Measurements from ENCODE around the gene PHLDB1. TPM values are rescaled to one million over a fixed set of nuclear protein-coding genes. Genes with fewer than 3 reads are reported as not detected.

Gene PHLDB1
- total RNA-seq, 1 experiment from 2014 or later: 37.1 TPM

DNA sequence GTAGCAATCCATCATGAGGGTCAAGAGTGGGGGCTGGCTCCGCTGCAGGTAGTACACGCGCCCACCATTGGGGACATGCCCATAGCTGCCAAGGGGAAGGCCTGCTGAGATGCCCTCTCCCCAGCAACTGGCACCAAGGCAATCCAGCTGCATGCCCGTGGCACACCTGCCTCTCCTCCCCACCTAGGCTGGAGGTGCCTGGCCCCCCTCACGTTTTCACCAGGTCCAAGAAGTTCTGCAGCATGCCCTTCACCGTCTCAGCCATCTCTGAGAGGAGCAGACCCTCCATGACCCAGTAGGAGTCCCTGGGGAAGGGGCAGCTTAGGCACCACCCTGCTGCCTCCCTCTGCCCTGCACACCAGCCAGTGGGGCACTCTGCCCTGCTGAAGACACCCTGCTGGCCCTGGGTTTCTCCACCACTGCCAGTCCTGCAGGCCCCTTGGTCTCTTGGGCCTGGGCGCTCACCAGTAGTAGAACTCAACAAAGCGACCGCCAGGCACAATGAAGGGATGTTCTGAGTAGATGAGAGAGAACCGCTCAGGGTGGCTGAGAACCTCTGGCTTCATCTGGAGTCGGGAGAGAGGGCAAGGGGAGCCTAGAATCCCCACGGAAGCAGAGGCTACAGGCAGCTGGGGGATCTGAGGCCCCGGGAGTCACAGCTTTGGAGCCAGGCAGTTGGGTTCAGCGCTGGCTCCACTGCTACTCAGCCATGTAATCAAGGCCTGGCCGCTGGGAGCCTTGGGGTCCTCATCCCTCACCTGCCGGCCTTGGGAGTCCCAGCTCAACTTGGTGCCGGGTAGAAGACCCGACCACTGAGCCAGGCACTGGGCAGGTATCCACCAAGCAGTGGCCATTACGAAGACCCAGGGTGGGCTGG is 54.2 kb downstream of the PHLDB1 start:
- intact Hi-C loops (cut with micrococcal nuclease; ENCODE audit: unreplicated experiment): no loop called here
- Mint-ChIP-seq H3K36me3 (ENCODE audit: insufficient read depth, unreplicated experiment) (peaks cover 10% of the 10 kb centered on the region), H3K9me3 (ENCODE audit: low read depth, unreplicated experiment) (no peaks in the 10 kb centered on the region), H3K27me3 (ENCODE audit: unreplicated experiment) (no peaks in the 10 kb centered on the region), H3K4me3 (ENCODE audit: low read depth, unreplicated experiment) (no peak overlapping the region), H3K27ac (ENCODE audit: unreplicated experiment) (no peak overlapping the region), H3K4me1 (ENCODE audit: low read depth, unreplicated experiment) (no peaks in the 10 kb centered on the region)
- DNase-seq: no peak
- TF ChIP-seq, protein P1, sequence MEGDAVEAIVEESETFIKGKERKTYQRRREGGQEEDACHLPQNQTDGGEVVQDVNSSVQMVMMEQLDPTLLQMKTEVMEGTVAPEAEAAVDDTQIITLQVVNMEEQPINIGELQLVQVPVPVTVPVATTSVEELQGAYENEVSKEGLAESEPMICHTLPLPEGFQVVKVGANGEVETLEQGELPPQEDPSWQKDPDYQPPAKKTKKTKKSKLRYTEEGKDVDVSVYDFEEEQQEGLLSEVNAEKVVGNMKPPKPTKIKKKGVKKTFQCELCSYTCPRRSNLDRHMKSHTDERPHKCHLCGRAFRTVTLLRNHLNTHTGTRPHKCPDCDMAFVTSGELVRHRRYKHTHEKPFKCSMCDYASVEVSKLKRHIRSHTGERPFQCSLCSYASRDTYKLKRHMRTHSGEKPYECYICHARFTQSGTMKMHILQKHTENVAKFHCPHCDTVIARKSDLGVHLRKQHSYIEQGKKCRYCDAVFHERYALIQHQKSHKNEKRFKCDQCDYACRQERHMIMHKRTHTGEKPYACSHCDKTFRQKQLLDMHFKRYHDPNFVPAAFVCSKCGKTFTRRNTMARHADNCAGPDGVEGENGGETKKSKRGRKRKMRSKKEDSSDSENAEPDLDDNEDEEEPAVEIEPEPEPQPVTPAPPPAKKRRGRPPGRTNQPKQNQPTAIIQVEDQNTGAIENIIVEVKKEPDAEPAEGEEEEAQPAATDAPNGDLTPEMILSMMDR (IDR thresholded peaks at IDR 0.05; ENCODE audit: unreplicated experiment): no peak
- no TSS peak for BruUV-seq (replicated peaks)
- CTCF ChIA-PET: interaction anchor here (1.9 kb wide), 1 partner anchor 40 kb away, joined by 4 read pairs; no protein-coding TSS in a partner anchor

DNA sequence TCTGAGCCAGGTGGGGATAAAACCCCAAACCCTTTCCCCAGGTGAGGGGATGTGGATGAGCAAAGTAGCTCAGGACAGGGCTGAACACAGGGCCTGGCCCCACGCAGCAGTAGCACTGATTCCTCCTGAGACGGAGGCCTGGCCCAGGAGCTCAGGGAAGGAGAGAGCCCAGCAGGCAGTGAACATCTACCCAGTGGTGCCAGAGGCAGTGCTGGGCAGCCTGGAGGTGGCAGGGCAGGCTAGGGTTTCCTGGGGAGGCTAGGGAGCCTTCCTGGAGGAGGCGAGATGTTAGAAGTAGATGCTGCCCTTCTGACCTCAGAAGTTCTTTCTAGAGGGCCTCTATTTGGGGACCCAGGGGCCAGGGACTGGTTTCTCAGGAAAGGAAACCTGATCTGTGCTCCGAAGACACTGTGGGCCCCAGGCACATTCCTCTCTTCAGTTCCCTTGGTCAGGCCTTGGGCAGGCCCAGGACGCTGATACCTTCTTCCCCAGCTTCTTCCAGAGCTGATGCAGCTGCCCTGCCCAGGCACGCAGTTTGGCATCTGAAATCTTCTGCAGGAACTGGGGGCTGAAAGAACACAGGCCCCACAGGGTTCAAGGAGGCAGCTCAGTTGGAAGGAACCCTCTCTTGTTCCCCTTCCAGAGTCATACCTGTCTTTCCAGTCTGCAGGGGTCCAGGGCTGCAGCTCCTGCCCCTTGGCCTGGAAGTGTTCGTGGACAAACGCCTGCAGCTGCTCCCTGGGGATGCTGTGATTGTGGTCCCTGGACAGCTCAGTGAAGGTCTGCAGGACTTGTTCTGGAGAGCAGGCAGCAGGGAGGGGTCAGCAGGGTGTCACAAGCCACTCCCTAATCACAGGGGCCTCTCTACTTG is 55.2 kb downstream of the PHLDB1 start:
- CTCF ChIA-PET: no interaction called here
- no TSS peak for BruUV-seq (replicated peaks)
- Mint-ChIP-seq H3K4me3 (ENCODE audit: low read depth, unreplicated experiment) (no peak overlapping the region), H3K27ac (ENCODE audit: unreplicated experiment) (no peak overlapping the region), H3K27me3 (ENCODE audit: unreplicated experiment) (no peaks in the 10 kb centered on the region), H3K36me3 (ENCODE audit: insufficient read depth, unreplicated experiment) (peaks cover 6% of the 10 kb centered on the region), H3K9me3 (ENCODE audit: low read depth, unreplicated experiment) (no peaks in the 10 kb centered on the region), H3K4me1 (ENCODE audit: low read depth, unreplicated experiment) (no peaks in the 10 kb centered on the region)
- DNase-seq: no peak
- TF ChIP-seq, protein P1 (IDR thresholded peaks at IDR 0.05; ENCODE audit: unreplicated experiment): no peak
- intact Hi-C loops (cut with micrococcal nuclease; ENCODE audit: unreplicated experiment): no loop called here

GRCh38 chr11:118663381-118663780 is 56.0 kb downstream of the PHLDB1 start:
- Mint-ChIP-seq H3K4me3 (ENCODE audit: low read depth, unreplicated experiment) (no peak overlapping the region), H3K9me3 (ENCODE audit: low read depth, unreplicated experiment) (no peaks in the 10 kb centered on the region), H3K4me1 (ENCODE audit: low read depth, unreplicated experiment) (no peaks in the 10 kb centered on the region), H3K36me3 (ENCODE audit: insufficient read depth, unreplicated experiment) (peaks cover 5% of the 10 kb centered on the region), H3K27me3 (ENCODE audit: unreplicated experiment) (no peaks in the 10 kb centered on the region), H3K27ac (ENCODE audit: unreplicated experiment) (no peak overlapping the region)
- no TSS peak for BruUV-seq (replicated peaks)
- intact Hi-C loops (cut with micrococcal nuclease; ENCODE audit: unreplicated experiment): no loop called here
- DNase-seq: no peak
- TF ChIP-seq, protein P1 (IDR thresholded peaks at IDR 0.05; ENCODE audit: unreplicated experiment): no peak
- CTCF ChIA-PET: no interaction called here

DNA sequence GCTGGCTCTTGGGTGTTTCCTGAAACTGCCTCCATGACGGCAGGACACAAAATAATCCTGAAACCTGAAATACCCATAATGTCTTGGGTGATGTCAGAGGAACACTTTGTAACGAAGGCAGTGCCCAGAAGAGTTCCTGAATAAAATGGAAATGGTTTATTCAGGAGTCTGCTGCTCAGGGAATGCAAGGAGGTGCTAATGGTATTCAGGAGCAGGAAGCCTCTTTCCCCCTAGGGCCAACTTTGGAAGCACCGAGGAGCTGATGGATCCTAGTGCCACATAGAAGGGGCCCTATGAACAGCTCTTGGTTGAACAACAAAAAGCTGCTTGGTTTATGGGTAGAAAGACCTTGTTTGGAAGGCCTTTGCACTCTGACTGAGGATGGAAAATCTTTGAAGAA is 56.5 kb downstream of the PHLDB1 start:
- CTCF ChIA-PET: no interaction called here
- no peak for DNase-seq
- H3K4me3 Mint-ChIP-seq (ENCODE audit: low read depth, unreplicated experiment): no peak overlapping the region
- no peaks in the 10 kb centered on the region for H3K27me3 Mint-ChIP-seq (ENCODE audit: unreplicated experiment)
- BruUV-seq (replicated peaks): no TSS peak
- intact Hi-C loops (cut with micrococcal nuclease; ENCODE audit: unreplicated experiment): no loop called here
- H3K4me1 Mint-ChIP-seq (ENCODE audit: low read depth, unreplicated experiment): no peaks in the 10 kb centered on the region
- no peaks in the 10 kb centered on the region for H3K9me3 Mint-ChIP-seq (ENCODE audit: low read depth, unreplicated experiment)
- peaks cover 5% of the 10 kb centered on the region for H3K36me3 Mint-ChIP-seq (ENCODE audit: insufficient read depth, unreplicated experiment)
- TF ChIP-seq, protein P1 (IDR thresholded peaks at IDR 0.05; ENCODE audit: unreplicated experiment): no peak
- H3K27ac Mint-ChIP-seq (ENCODE audit: unreplicated experiment): no peak overlapping the region
